ENCODE data around the gene FOXD1. TPM values are rescaled to one million over a fixed set of nuclear protein-coding genes. Genes with fewer than 3 reads are reported as not detected.

The FOXD1 gene
- total RNA-seq, 1 donor from 2014 or later = 16.8 TPM

DNA sequence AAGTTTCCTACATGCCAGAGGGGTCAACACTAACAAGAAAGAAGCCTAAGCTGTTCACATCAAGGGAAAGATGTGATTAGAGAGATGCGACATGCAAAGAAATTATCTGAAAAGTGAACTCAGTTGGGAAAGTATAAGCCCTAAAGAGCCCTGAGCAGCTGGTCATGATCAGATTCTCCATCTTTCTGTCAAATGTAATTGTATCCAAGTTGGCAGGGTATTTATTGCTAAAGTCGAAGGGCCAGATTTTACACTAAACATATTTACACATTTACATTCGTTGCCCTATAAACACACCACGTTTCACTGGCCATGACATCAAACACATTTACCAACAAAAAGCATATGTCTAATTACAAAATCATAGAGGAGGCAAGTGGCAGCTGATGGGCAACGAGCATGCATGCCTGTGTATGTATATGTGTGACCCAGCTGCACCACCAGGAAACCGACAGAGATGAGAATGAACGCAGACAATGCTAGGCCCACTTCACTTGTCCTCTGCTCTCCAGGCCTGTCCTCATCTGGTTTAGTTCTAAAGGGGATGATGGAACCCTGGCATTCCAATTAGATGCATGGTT is 6.3 kb downstream of the FOXD1 start:
- DNase-seq (ENCODE audit: extremely low read depth, low read depth, low spot score) = no peak

DNA sequence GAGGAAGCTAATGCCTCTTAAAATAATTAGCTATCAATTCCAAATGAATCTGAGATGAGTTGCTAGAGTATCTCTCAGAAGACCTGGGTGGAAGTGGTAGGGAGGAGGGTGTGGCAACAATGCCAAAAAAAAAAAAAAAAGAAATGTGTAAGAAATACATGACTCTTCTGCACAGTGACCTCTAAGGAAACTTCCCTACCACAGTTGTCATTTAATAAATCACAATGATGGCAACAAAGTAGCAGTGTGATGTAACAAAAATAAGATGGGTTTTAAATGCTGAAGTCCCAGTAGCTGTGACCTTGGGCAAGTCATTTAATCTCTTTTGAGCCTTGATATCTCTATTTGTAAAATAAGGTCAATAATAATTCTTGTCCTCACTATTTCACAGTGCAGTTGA is 7.2 kb downstream of the FOXD1 start:
- no peak for DNase-seq (ENCODE audit: extremely low read depth, low read depth, low spot score)

DNA sequence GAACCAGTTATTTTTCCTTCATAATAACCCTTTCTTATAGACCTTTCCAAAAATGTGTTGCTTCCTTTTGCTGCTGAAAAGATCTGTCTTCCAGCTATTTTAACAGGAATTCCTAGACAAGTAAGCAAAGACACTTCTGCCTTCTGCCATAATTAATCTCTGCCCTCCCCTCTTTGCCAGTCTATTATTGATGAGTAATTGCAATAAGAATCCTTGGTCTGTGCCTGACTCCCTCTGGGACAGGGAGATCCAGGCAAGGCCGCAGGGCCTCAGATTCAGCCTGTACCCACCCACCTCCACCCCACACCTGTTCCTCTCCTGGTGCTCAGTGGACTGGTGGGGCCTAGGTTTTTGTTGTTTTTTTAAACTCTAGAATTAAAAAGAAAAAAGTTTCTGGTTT is 8.3 kb downstream of the FOXD1 start:
- DNase-seq (ENCODE audit: extremely low read depth, low read depth, low spot score) = no peak

DNA sequence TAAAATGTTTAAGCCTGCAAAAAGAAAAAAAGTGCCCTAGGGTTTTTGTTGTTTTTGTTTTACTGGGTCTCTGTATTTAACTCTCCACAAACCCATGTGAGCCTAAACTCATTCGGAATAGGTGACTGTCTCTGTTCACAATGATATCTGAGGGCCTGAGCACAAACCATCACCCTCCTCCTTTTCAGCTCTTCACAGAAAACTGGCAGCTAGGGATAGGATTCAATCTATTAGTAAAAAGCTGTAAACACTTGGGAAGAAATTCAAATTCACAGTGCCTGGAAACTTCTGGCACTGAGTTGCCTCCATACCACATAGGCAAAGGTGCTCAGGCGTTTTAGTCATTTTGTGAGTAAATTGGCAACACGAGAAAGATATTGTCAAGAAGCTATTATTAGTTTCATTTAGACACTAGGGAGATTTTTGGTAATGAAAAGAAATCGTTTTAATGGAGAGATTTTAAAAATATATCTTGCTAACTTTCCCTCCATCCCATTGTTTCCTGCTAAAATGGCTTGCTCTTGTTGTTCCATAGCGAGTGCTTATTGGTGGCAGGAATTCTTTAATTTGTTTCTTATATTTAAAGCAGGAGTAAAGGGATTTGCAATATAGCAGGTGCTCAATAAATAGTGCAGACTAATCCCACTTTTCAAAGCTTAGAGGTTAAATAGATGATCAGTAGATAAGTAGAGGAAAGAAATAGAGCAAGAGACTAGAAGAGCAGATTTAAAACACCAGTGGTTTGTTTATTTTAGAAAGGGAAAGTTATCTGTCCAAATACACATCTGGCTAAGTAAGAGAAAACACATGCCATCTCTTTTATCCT is 9.7 kb downstream of the FOXD1 start:
- no peak for DNase-seq (ENCODE audit: extremely low read depth, low read depth, low spot score)

DNA sequence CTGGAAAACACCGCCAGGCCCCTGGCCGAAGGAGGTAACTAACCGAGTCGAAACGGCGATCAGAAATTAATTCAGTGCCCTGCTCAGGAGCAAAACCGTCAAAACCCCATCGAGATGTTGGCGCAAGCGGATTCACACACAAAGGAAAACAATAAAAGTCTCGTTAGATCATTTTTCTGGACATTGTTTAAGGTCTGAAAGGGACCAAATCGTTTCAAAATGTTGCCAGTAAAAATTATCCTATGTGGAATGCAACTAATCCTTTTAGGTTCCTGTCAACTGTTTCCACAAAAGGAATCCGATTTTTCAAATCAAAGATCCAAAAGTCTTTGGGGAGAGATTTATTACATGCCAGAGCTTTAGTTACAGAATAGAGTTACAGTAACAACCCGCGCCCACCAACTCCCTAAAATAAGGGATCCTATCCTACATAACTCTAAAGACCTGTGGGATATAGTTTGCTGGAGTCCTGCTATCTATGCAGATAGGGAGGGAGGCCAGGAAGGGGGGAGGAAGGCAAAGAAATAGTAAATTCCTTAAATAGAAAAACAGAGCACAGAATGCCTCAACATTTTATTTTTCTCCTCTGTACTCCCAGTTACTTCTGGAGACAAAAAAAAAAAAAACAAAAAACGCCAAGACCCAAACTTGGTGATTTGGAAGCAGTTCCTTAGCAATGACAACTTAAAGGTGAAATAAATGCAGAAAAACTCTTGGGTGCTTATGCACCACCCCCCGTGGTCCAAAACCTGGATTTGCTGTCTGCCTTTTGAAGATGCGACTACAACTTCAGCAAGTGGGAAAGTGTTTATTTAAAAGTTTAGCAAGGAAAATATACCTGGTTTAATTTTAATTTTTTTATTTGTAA is 10.6 kb downstream of the FOXD1 start:
- DNase-seq (ENCODE audit: extremely low read depth, low read depth, low spot score) = no peak

DNA sequence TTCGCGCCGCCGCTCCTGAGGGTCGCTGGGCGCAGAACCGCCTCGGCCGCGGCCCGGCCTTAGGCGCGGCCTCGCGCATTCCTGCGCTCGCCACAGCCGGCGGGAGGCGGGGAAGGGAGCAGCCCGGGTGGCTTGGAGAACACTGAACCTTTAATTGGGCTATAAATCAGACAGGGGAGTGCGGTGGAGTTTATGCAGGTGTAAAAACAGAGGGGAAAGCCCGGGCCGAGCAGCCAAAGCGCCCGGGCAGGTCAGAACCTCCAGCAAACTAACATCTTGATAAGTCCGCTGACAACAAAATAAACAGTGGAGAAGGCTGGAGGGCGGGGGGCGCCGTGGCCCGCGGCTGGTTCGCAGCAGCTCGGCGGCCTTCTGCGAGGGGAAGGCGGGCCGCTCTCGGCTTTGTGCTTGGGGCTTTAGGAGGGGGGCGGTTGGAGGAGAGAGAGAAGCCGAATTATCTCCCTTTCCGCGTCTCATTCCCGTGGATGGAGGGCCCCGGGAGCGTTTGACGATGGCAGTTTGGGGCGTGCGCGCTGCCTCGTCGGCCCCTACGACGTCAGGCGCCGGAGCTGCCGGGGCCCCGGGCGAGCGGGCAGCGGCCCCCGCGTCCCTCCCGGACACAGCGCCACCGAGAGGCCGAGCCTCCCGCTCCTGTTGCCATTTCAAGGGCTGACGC is 11.3 kb downstream of the FOXD1 start:
- no peak for DNase-seq (ENCODE audit: extremely low read depth, low read depth, low spot score)

DNA sequence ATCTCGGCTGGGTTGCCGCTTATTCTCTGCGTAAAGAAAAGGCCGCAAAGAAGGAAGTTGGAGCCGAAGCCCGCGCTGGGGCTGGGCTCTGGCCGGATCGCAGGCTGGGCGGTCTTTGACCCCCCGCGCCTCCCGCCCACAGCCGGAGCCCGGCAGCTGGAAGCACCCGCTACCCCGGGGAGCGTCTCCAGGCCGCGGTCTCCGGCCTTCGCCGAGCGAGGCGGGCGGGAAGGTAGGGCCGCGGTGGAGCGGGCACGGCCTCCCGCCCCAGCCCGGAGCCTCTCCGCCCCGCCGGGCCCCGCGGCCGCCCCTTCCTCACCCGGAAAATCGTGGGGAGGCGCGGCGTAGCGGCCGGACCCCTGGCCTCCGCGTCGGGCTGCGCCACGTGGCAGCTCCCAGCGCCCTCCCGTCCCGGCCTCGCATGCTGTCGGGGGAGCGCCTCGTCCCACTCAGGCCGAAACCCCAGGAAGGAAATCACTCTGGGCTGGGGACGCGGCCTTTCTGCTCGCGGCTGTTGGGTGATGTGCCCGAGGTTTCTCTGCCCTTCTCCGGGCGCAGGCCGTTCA is 12.0 kb downstream of the FOXD1 start:
- no peak for DNase-seq (ENCODE audit: extremely low read depth, low read depth, low spot score)

DNA sequence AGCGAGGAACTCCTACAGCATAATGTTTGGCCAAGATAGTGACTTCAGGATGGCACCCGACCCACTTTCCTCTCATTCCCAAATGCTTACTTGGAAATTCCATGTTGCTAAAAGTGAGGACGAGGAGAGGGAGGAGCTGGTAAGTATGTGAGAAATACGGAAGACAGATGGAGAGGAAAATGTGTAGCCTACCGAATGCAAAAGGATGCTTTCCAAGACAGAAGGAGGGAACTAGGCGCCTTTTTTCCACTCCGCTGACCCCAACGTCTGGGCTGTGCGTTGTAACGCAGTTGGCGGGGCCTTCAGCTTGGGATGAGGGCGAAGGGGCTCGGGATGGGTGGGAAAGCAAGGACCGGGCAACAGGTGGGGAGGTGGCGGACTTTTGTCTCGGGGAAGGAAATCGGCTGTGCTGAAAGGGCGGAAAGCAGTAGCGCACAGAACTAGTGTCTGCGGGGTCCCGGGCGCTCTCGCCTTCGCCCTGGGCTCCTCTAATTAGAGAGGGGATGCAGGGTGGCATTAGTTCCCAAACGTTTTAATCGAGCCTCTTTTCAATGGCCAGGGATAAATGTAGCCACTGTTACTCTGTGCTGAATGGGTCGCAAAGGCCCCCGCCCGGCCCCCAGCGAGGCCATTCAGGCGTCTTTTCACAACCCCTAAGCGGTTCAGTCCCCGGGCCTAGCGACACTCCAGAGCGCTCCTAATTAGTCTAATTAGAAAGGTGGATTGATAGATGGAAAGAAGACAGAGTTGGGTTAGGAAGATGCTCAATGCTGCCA is 12.6 kb downstream of the FOXD1 start:
- no peak for DNase-seq (ENCODE audit: extremely low read depth, low read depth, low spot score)

DNA sequence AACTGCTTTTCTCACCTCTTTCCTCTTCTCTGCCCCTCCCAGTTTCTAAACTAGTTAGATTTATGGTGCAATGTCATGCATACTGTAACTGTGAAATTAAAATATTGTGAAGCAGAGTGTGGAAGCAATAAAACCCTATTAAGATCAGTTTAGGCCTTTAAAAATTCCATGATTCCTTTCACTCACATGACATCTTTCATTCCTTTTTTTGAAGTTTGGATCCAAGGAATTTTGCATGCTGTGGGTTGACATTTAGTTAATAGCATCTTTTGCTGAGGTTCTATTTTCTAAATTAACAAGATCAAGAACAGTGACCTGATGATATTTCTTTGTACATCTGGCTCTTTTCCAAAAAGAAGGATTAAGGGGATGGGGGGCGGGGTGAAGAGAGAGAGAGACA is 13.7 kb downstream of the FOXD1 start:
- no peak for DNase-seq (ENCODE audit: extremely low read depth, low read depth, low spot score)

DNA sequence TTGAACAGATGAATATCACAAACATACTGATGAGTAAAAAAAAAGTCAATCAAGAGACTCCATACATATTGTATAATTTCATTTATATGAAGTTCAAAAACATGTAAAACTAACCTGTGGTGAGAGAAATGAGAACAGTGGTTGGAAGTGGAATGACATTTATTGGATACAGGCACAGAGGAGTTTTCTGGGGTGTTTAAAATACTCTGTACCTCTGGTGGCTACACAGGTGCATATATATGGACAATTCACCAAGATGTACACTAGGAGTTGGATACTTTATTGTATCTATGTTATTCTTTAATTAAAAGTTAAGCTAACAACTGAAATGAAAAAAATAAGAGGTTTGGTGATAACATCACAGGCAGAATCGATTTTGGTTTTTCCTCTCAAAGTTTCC is 14.1 kb downstream of the FOXD1 start:
- DNase-seq (ENCODE audit: extremely low read depth, low read depth, low spot score) = no peak

DNA sequence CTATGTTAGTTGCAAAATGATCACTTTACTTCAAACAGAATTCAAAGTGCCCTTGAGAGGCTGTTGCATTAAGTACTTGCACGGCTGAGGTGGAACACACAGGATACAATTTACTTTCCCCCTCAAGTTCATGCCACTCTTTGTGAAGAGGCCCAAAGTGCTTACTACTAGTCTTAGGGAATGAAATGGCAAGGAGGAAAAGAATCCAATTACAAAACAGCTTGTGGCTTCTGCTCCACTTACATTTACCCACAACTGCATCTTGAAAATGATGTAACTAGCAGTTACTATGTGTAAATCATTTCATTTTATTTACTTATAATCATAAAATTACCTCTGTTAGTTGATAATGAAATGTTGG is 14.6 kb downstream of the FOXD1 start:
- no peak for DNase-seq (ENCODE audit: extremely low read depth, low read depth, low spot score)

DNA sequence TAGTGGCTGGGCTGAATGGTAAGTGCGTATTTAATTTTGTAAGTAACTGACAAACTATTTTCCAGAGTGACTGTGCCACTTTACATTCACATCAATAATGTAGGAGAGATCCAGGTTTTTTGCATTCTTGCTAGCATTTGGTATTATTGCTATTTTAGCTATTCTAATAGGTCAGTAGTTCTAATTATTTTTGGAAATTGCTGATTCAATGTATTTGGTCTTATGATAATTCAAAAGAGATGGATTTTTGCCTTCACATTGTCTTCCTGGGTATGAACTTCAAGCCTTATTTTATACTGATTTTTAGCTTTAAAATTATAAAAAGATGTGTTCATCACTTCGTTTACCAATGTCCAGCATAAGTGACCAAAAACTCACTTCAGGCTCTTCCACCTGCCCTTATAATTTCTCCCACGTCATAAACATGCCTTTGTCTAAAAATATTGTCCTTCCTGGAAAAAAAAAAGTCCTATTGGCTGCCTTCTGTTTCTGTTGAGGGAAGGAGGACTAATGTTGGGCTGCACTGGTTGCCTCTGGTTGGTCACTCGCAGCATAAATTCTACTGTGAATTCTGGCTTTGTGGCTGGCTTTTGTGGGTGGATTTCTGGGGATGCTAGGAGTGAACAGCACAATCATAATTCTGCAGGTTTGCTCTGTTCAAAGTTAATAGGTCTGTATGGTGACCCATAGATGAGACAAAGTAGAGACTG is 15.2 kb downstream of the FOXD1 start:
- no peak for DNase-seq (ENCODE audit: extremely low read depth, low read depth, low spot score)

DNA sequence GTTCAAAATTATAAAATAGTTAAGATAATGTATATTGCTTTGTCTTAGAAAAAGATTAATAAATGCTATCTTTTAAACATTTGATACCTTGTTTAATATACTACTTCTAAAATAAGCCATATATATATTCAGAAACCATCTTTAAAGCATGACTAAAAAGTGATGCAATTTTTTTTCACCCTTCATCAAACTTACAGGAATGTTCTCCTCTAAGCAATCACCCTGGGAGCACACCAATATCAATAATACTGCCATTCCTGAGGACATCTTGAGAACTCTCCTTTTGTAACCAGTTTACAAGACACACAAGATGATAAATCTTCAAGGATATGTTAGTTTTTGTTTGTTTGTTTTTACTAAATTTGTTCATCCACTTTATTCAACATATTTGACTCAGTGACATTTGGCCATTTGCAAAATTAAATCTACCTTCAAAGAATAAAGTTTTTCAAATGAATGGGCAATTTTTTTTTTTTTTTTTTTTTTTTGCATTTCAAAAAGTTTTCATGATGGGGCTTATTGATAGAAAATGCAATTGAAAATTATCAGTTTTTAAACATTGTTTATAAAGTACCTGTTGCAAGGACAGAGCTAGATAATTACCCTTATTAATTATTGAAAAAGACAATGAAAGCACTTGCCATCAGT is 17.2 kb downstream of the FOXD1 start:
- DNase-seq (ENCODE audit: extremely low read depth, low read depth, low spot score) = no peak

DNA sequence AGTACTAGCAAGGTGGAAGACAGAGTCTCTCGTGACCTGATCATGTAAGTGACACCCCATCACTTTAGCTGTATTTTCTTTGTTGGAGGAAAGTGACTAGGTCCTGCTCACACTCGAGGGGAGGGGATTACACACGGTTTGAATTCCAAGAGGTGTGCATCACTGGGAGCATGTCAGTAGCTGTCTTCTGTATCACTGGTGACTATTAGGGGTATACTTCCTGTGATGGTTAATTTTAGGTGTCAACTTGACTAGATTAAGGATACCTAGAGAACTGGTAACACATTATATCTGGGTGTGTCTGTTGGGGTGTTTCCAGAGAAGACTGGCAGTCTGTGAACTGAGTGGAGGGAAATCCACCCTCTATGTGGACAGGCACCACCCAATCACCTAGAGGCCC is 22.5 kb downstream of the FOXD1 start:
- DNase-seq (ENCODE audit: extremely low read depth, low read depth, low spot score) = no peak

DNA sequence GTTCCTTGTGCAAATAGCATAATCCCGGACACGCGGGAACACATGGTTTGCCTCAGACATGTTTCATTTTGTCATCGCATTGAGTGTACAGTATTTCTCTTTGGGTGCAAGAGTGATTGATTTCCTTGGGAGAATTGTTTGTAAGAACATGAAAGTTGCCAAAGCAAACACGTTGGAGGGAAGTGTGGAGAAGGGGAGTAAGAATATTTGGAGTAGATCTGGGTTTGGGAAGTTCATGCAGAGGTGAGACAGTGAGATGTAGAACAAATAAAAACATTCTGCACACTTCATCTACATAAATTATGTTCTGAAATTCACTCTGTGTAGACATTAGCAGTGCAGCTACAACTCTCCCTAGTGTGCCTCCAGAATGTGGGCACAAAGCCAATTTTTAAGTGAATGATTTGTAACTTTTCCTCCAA is 24.0 kb downstream of the FOXD1 start:
- no peak for DNase-seq (ENCODE audit: extremely low read depth, low read depth, low spot score)

DNA sequence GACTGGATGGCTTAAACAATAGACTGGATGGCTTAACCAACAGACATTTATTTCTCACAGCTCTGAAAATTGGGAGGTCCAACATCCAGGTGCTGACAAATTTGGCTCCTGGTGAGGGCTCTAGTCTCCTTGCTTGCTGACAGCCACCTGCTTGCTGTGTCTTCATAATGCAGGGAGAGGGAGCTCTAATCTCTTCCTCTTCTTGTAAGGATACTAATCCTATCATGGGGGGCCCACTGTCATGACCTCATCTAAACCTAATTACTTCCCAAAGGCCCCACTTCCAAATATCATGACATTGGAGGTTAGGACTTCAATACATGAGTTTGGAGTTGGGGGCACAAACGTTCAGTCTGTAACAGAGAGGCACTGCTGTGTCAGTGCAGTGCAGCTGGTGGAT is 26.4 kb downstream of the FOXD1 start:
- DNase-seq (ENCODE audit: extremely low read depth, low read depth, low spot score) = no peak

DNA sequence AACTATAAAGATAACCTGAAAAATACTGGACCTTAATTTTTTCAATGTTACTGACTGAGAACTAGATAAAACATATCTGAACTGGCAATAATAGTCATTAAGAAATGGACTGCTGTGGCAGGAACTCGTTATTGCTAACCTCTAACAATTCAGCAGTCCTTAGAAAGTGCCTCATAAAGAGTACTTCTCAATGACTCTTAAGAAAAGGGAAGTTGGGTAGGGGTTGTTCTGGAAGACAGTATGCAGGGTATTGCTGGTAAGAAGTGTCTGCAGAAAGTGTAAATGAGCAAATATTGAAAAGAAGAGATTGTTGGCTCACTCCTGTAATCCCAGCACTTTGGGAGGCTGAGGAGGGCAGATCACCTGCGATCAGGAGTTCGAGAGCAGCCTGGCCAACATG is 27.9 kb downstream of the FOXD1 start:
- no peak for DNase-seq (ENCODE audit: extremely low read depth, low read depth, low spot score)

DNA sequence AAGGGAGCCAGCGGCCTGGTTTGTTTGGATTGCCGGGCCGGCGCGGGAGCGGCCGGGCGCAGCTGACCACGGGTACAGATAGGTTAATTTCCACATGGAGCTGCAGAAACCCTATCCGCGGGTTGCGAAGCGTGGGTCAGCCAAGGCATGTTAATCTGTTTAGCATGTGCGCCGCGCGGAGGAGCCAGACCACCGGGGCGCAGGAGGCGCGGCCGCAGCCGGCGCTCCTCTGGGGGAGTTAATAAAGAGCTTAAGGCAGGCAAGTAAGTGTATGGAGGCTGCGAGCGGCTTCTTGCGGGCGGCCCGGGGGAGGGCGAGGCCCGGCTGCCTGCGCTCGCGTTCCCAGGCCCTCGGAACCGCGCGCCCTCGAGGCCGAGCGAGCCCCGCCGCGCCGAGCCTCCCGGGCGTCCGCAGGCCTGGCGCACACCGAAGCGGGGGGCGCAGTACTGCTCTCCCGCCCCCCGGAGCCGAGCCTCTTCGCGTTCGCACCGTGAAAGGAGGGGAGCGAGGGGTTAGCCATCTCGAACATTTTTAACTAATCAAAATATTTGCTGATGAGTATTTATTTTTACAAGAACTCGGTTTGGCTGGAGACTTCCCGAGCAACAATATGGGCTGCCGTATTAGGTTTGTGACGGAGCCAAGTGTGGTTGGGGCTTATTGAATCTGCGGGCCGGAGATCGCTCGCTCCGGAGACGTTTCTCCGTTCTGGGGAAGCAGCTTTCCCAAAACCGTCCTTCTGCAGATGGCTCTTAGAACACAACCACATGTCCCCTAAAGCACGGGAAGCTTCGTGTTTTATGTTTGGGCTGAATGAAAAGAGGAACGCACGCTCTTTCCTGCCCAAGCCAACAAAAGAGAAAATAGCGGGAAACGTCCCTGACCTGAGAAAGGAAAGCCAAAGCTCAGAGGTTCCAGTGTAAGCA is 28.8 kb downstream of the FOXD1 start:
- DNase-seq (ENCODE audit: extremely low read depth, low read depth, low spot score) = no peak
